GM12878 (cell line): ENCODE measurements around the gene ACSS1. TPM values are rescaled to one million over a fixed set of nuclear protein-coding genes. Genes with fewer than 3 reads are reported as not detected.

ENCODE experiments used
- ATAC-seq: fragments of 200-7000 bp; cut with Tn5 transposase; 3 replicates; pipeline ENCODE4 v1.9.1; 2020; ENCODE audit warnings: mild to moderate bottlenecking, moderate library complexity
- BruUV-seq: library from RNA; stranded (reverse); fragments of 400-500 nt; replicated peaks from 2 replicates; lab custom pipeline; 2021; lab: Mats Ljungman, UMichigan
- CTCF ChIA-PET: fragments of 300-600 bp; sonication (Branson Sonifier 250); formaldehyde crosslinking; extraction: SDS; loops from one replicate; lab custom pipeline; 2021; ENCODE audit warnings: inconsistent platforms; lab: Yijun Ruan, JAX
- POLR2A ChIA-PET: fragments of 350-600 bp; formaldehyde crosslinking; extraction: SDS; loops from one replicate; lab custom pipeline; 2021; ENCODE audit warnings: inconsistent platforms; lab: Charles Lee
- RAD21 ChIA-PET: fragments of 300-600 bp; sonication (Branson Sonifier 250); formaldehyde crosslinking; loops from one replicate; lab custom pipeline; 2023; ENCODE audit warnings: antibody characterized with exemption; ENCODE audit not compliant: unreplicated experiment; lab: Charles Lee
- SMC1A ChIA-PET: fragments of 300-600 bp; sonication (Branson Sonifier 250); formaldehyde crosslinking; loops from one replicate; lab custom pipeline; 2023; ENCODE audit not compliant: unreplicated experiment, uncharacterized antibody; lab: Charles Lee
- DNase-seq: peaks from one replicate; pipeline ENCODE4 v3.0.0-alpha.2; 2011; ENCODE audit warnings: low read depth, low spot score
- FAIRE-seq: peaks from 3 replicates; lab custom pipeline; 2011; peaks lifted over from hg19 to GRCh38; lab: Jason Lieb, UNC
- H2AFZ ChIP-seq: 2 replicates; pipeline ENCODE4 v1.6.0; 2011; ENCODE audit warnings: low read depth, low read length, control low read depth; ENCODE audit not compliant: control insufficient read depth
- H3K27ac ChIP-seq: 2 replicates; pipeline ENCODE4 v1.5.1; 2011; ENCODE audit warnings: control low read depth; ENCODE audit not compliant: control insufficient read depth, insufficient read depth
- H3K27me3 ChIP-seq, 2 experiments: replicated peaks in 1 of 2; 2 replicates each; pipeline versions ENCODE4 v1.6.0 to v1.6.1; 2011; ENCODE audit warnings: low read length in 1 of 2; ENCODE audit not compliant: control insufficient read depth in 2 of 2, insufficient read depth in 2 of 2
- H3K36me3 ChIP-seq, 2 experiments: 2 replicates each; pipeline ENCODE4 v1.5.1; 2011; ENCODE audit warnings: low read length in 1 of 2; ENCODE audit not compliant: control insufficient read depth in 2 of 2, insufficient read depth in 2 of 2
- H3K4me1 ChIP-seq: 2 replicates; pipeline ENCODE4 v1.6.1; 2011; ENCODE audit warnings: mild to moderate bottlenecking, low read length, moderate library complexity, mixed read lengths; ENCODE audit not compliant: control insufficient read depth, insufficient read depth
- H3K4me2 ChIP-seq: 2 replicates; pipeline ENCODE4 v1.6.0; 2011; ENCODE audit warnings: control low read depth; ENCODE audit not compliant: control insufficient read depth, insufficient read depth
- H3K4me3 ChIP-seq: fragments of 200-600 bp; sonication (generic); 2 replicates; pipeline ENCODE4 v1.5.1; 2016
- H3K79me2 ChIP-seq: 2 replicates; pipeline ENCODE4 v1.6.0; 2011; ENCODE audit warnings: low read length; ENCODE audit not compliant: control insufficient read depth, insufficient read depth
- H3K9ac ChIP-seq: 2 replicates; pipeline ENCODE4 v1.8.0; 2011; ENCODE audit warnings: low read length, control low read depth, mixed read lengths; ENCODE audit not compliant: control insufficient read depth, insufficient read depth
- H3K9me3 ChIP-seq: replicated peaks from 3 replicates; pipeline ENCODE4 v1.5.1; 2011; ENCODE audit warnings: mild to moderate bottlenecking, low read length; ENCODE audit not compliant: control insufficient read depth, insufficient read depth
- H4K20me1 ChIP-seq: 2 replicates; pipeline ENCODE4 v1.6.0; 2011; ENCODE audit not compliant: control insufficient read depth, insufficient read depth
- CHD4 ChIP-seq: fragments of 200-600 bp; sonication (generic); IDR thresholded peaks from 2 replicates; pipeline ENCODE4 v1.6.1; 2016; ENCODE audit warnings: mild to moderate bottlenecking
- ELK1 ChIP-seq: IDR thresholded peaks from 2 replicates; pipeline ENCODE4 v1.6.1; 2012; ENCODE audit warnings: low read depth, low read length, improper control_type of control experiment
- HDAC2 ChIP-seq: fragments of 200-600 bp; sonication (generic); IDR thresholded peaks from 2 replicates; pipeline ENCODE4 v1.6.1; 2017
- NR2C2 ChIP-seq: IDR thresholded peaks from 2 replicates; pipeline ENCODE4 v1.6.1; 2011; ENCODE audit warnings: borderline replicate concordance, low read depth; ENCODE audit not compliant: control insufficient read depth, insufficient read length
- NR2F1 ChIP-seq: fragments of 450-650 bp; conservative IDR thresholded peaks from 2 replicates; pipeline ENCODE4 v1.6.1; 2017; ENCODE audit warnings: mild to moderate bottlenecking
- STAT3 ChIP-seq: IDR thresholded peaks from 2 replicates; pipeline ENCODE4 v1.6.1; 2011; ENCODE audit warnings: low read depth, low read length, improper control_type of control experiment
- TBL1XR1 ChIP-seq: IDR thresholded peaks from 2 replicates; pipeline ENCODE4 v1.6.1; 2012; ENCODE audit warnings: low read depth, low read length, improper control_type of control experiment
- ZZZ3 ChIP-seq: IDR thresholded peaks from 2 replicates; pipeline ENCODE4 v1.6.1; 2011; ENCODE audit warnings: low read depth; ENCODE audit not compliant: control insufficient read depth, insufficient read length
- WGBS: methylation state at CpG from one replicate; pipeline ENCODE4 v1.1.6; 2016; ENCODE audit warnings: low lambda C conversion rate; ENCODE audit not compliant: insufficient replicate concordance, insufficient coverage; ENCODE audit errors: missing lambda C conversion rate; 5-methylcytosine and 5-hydroxymethylcytosine counted together
- in situ Hi-C: fragments of 300-500 bp; cut with MboI; formaldehyde crosslinking; loops from 9 replicates; pipeline ENCODE4 v1.14.3; 2018; ENCODE audit warnings: mixed read lengths
- intact Hi-C: fragments of 100-400 bp; cut with micrococcal nuclease; formaldehyde crosslinking; loops from one replicate; pipeline ENCODE4 v1.14.2; 2022; ENCODE audit not compliant: unreplicated experiment
- polyA plus RNA-seq, 11 experiments: library from polyadenylated mRNA; depleted of rRNA in 4 of 11; unstranded in 6 of 11; stranded (reverse) in 5 of 11; fragments of >200 nt; fragmentation: Nextera tagmentation in 4 of 11; fragmentation: Illumina TruSeq in 1 of 11; extraction: Ambion mirVana in 4 of 11; extraction: Trizol in 1 of 11; gene quantifications; 1 replicate in 1 of 11; 2 replicates in 10 of 11; pipeline versions ENCODE4 v1.2.1 to v1.2.3, GENCODE V29; 2011 to 2016; ENCODE audit warnings: inconsistent platforms in 2 of 11, missing spikeins in 2 of 11, low read depth in 1 of 11
- total RNA-seq, 4 experiments: library from RNA; depleted of rRNA in 3 of 4; stranded (reverse); fragments of >200 nt in 3 of 4; fragmentation: Illumina TruSeq in 1 of 4; extraction: Trizol in 1 of 4; gene quantifications; 2 replicates each; pipeline versions ENCODE4 v1.2.1 to v1.2.3, GENCODE V29; 2013 to 2021
- TF ChIP-seq, protein P1 (sequence below): fragments of 450-650 bp; formaldehyde crosslinking; IDR thresholded peaks from 2 replicates; pipeline ENCODE4 v1.4.0; 2020; ENCODE audit warnings: mild to moderate bottlenecking, moderate library complexity

Gene ACSS1
- total and polyA plus RNA-seq, 10 of the 15 experiments (the other 5 are each of a cell fraction or from before 2014, with no cell fraction given) = 1.3 to 44.9 (median 31.1) TPM

DNA sequence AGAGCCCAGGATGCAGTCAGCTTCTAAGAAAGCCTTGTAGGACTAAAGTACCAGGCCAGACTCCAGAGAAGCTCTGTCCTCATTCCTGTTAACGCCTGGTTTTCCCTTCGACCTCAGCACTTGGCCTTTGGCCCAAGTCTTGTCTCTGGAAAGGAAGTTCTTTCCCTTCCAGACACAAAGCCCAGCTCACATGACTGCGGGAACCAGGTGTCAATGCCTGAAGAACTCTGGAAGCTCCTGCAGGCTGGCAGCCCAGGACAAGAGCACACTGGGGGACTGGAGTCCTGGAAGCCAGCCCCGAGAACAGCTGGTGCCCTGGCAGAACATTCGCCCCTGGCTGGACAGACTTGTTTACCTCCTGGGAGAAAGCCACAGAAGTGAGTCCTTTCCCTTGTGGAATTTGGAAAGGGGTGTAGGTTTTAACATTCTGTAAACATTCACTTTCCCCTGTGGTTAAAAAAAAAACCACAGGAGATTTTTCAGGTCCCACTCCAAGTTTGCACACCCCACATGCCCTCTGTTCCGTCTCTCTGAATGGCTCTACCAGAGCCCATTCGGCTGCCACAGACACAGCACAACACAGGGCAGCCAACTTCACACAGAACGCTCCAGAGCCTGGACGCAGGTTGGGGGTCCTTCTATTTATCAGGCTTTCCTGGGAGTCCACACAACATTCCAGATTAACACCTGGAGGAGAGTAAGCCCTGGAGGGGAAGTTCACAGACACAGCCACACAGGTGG, 18.1 kb downstream of the ACSS1 start:
- intact Hi-C loops (no loop called here), in situ Hi-C loops (no loop called here)
- CTCF ChIA-PET = no interaction called here

More for the DNA sequence above, 18.1 kb downstream of the ACSS1 start:
- H3K4me3 ChIP-seq = no peak overlapping the region
- TF ChIP-seq CHD4 = no peak
- no peak for TF ChIP-seq ELK1
- TF ChIP-seq NR2F1 = no peak
- TF ChIP-seq HDAC2 = no peak
- no peak for TF ChIP-seq TBL1XR1
- TF ChIP-seq NR2C2 = no peak
- no peak for TF ChIP-seq ZZZ3
- TF ChIP-seq, protein P1, sequence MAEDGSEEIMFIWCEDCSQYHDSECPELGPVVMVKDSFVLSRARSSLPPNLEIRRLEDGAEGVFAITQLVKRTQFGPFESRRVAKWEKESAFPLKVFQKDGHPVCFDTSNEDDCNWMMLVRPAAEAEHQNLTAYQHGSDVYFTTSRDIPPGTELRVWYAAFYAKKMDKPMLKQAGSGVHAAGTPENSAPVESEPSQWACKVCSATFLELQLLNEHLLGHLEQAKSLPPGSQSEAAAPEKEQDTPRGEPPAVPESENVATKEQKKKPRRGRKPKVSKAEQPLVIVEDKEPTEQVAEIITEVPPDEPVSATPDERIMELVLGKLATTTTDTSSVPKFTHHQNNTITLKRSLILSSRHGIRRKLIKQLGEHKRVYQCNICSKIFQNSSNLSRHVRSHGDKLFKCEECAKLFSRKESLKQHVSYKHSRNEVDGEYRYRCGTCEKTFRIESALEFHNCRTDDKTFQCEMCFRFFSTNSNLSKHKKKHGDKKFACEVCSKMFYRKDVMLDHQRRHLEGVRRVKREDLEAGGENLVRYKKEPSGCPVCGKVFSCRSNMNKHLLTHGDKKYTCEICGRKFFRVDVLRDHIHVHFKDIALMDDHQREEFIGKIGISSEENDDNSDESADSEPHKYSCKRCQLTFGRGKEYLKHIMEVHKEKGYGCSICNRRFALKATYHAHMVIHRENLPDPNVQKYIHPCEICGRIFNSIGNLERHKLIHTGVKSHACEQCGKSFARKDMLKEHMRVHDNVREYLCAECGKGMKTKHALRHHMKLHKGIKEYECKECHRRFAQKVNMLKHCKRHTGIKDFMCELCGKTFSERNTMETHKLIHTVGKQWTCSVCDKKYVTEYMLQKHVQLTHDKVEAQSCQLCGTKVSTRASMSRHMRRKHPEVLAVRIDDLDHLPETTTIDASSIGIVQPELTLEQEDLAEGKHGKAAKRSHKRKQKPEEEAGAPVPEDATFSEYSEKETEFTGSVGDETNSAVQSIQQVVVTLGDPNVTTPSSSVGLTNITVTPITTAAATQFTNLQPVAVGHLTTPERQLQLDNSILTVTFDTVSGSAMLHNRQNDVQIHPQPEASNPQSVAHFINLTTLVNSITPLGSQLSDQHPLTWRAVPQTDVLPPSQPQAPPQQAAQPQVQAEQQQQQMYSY = no peak
- no peak for TF ChIP-seq STAT3
- H3K36me3 ChIP-seq = no peaks in the 10 kb centered on the region; a peak in 1 of 4 replicates
- peaks cover 2% of the 10 kb centered on the region for H3K79me2 ChIP-seq
- 94% methylated on average over 9 of the region's 9 CpGs for WGBS
- no peaks in the 10 kb centered on the region for H3K27me3 ChIP-seq
- H3K9me3 ChIP-seq = no peaks in the 10 kb centered on the region
- DNase-seq (no peak), ATAC-seq (no peak), FAIRE-seq (no peak)
- ChIA-PET POLR2A (no interaction called here), SMC1A (interaction anchor here (1.2 kb wide), 1 partner anchor 26 kb away, joined by 3 read pairs; no protein-coding TSS in a partner anchor), RAD21 (no interaction called here)
- no peak overlapping the region for H3K4me2 ChIP-seq
- H4K20me1 ChIP-seq = no peaks in the 10 kb centered on the region
- no peak overlapping the region for H2AFZ ChIP-seq
- no peak overlapping the region for H3K9ac ChIP-seq
- BruUV-seq = no TSS peak
- peaks cover 42% of the 10 kb centered on the region for H3K4me1 ChIP-seq
- H3K27ac ChIP-seq = no peak overlapping the region
